SH-SY5Y (cell line): ENCODE measurements around the gene ULBP2.

Experiments used
- GATA2 ChIP-seq: IDR thresholded peaks from 2 replicates; pipeline ENCODE4 v1.6.1; 2011; ENCODE audit warnings: mild to moderate bottlenecking, low read depth, low read length
- GATA3 ChIP-seq: IDR thresholded peaks from 2 replicates; pipeline ENCODE4 v1.6.1; 2011; ENCODE audit warnings: low read depth, mild to moderate bottlenecking, low read length, moderate library complexity

DNA sequence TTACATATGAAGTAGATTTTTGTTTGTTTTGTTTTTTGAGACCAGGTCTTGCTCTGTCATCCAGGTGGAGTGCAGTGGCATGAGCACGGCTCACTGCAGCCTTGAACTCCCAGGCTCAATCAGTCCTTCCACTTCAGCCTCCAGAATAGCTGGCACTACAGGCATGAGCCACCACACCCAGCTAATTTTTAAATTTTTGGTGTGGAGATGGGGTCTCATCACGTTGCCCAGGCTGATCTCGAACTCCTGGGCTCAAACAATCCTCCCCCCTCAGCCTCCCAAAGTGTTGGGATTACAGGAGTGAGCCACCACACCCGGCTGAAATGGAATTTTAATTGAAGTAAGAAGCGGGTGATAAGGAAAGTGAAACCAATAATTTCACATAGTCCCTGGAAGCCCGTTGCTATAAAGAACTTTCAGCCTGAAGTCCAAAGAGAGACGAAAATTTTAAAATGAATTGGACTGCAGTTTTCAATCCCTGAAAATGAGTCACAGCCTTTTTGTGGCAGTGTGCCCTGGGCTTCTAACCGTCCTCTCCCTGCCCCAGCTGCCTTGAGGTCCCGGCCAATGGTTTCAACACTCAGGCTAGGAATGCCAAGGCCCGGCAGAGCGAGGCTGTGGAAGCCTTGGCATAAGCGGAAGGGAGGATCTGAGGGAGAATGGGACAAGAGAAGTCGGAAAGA lies 44.7 kb upstream of the ULBP2 start:
- TF ChIP-seq GATA3 (no peak), GATA2 (no peak)
